KBM-7 (cell line): Measurements from ENCODE around the gene NUPR2.
"Not testable (repeated sequence)": the region's sequence is repeated elsewhere in the genome, so short reads cannot be mapped to it uniquely, and the experiment has no call there.

ENCODE experiments used
- DNase-seq: peaks from one replicate; pipeline ENCODE4 v3.0.0-alpha.2; 2015
- in situ Hi-C: fragments of 300-500 bp; cut with MboI; formaldehyde crosslinking; loops from 2 replicates; pipeline ENCODE4 v1.14.3; 2020; ENCODE audit warnings: low sequenced_read_pairs, low pct_unique_long_range_greater_than_20kb, mixed read lengths

The NUPR2 gene

GRCh38 chr7:56091591-56091990, 24.6 kb downstream of the NUPR2 start:
- in situ Hi-C loops = no loop called here
- no peak for DNase-seq

GRCh38 chr7:56087445-56087844, 28.8 kb downstream of the NUPR2 start:
- in situ Hi-C loops = no loop called here

GRCh38 chr7:56086761-56087160, 29.5 kb downstream of the NUPR2 start:
- DNase-seq = no peak
- in situ Hi-C loops = no loop called here

More at GRCh38 chr7:56087445-56087844, 28.8 kb downstream of the NUPR2 start:
- DNase-seq = no peak

GRCh38 chr7:56083150-56083785, 32.9 kb downstream of the NUPR2 start:
- in situ Hi-C loops = no loop called here
- DNase-seq = no peak

GRCh38 chr7:56081626-56082340, 34.4 kb downstream of the NUPR2 start:
- no peak for DNase-seq
- in situ Hi-C loops = no loop called here

- in situ Hi-C loops, DNase-seq: not testable (repeated sequence)
These were observed 35.3 kb downstream of the NUPR2 start for GRCh38 chr7:56080726-56081435.

GRCh38 chr7:56079450-56080185, 36.6 kb downstream of the NUPR2 start:
- in situ Hi-C loops = no loop called here
- no peak for DNase-seq

GRCh38 chr7:56078196-56078595, 38.0 kb downstream of the NUPR2 start:
- DNase-seq = no peak
- in situ Hi-C loops = no loop called here

- no peak for DNase-seq
- in situ Hi-C loops = no loop called here
These were observed 38.5 kb downstream of the NUPR2 start for GRCh38 chr7:56077681-56078080.

GRCh38 chr7:56074371-56074791, 41.8 kb downstream of the NUPR2 start:
- in situ Hi-C loops = no loop called here
- peak; percentile 89 for DNase-seq

- in situ Hi-C loops, DNase-seq: not testable (repeated sequence)
These were observed 49.8 kb downstream of the NUPR2 start for GRCh38 chr7:56066376-56066775.
